Keratinocyte (primary cell): ENCODE results near the gene RALGPS1. TPM values are rescaled to one million over a fixed set of nuclear protein-coding genes. Genes with fewer than 3 reads are reported as not detected.

Experiments used
- DNase-seq: peaks from one replicate; pipeline ENCODE4 v3.0.0-alpha.2; 2011; ENCODE audit warnings: low read depth, missing footprints, low spot score
- FAIRE-seq: peaks from 2 replicates; lab custom pipeline; 2011; peaks lifted over from hg19 to GRCh38; lab: Jason Lieb, UNC
- H2AFZ ChIP-seq: 2 replicates; pipeline ENCODE4 v1.6.0; 2012; ENCODE audit warnings: low read length, control low read depth, inconsistent platforms; ENCODE audit not compliant: control insufficient read depth
- H3K27ac ChIP-seq: 2 replicates; pipeline ENCODE4 v1.5.1; 2011; ENCODE audit warnings: low read length; ENCODE audit not compliant: control insufficient read depth, insufficient read depth
- H3K27me3 ChIP-seq: 3 replicates; pipeline ENCODE4 v1.6.0; 2011; ENCODE audit warnings: low read length; ENCODE audit not compliant: control insufficient read depth, insufficient read depth; ENCODE audit errors: extremely low read depth
- H3K36me3 ChIP-seq, 2 experiments: 2 replicates in 1 of 2; 3 replicates in 1 of 2; pipeline ENCODE4 v1.5.1; 2011; ENCODE audit warnings: low read length in 2 of 2, mild to moderate bottlenecking in 1 of 2; ENCODE audit not compliant: control insufficient read depth in 2 of 2, insufficient read depth in 2 of 2; ENCODE audit errors: extremely low read depth in 1 of 2
- H3K4me1 ChIP-seq: 3 replicates; pipeline ENCODE4 v1.5.1; 2011; ENCODE audit warnings: low read length; ENCODE audit not compliant: control insufficient read depth, insufficient read depth; ENCODE audit errors: extremely low read depth
- H3K4me2 ChIP-seq: 3 replicates; pipeline ENCODE4 v1.6.0; 2011; ENCODE audit warnings: low read depth, low read length; ENCODE audit not compliant: control insufficient read depth, insufficient read depth; ENCODE audit errors: extremely low read depth
- H3K4me3 ChIP-seq, 3 experiments: fragments of 200-600 bp in 1 of 3; sonication (generic) in 1 of 3; 2 replicates in 2 of 3; 3 replicates in 1 of 3; pipeline ENCODE4 v1.5.1; 2011 to 2016; ENCODE audit warnings: low read length in 3 of 3, mild to moderate bottlenecking in 3 of 3, control low read depth in 2 of 3, inconsistent platforms in 1 of 3, low read depth in 1 of 3, mixed read lengths in 1 of 3, mixed run types in 1 of 3, moderate library complexity in 1 of 3; ENCODE audit not compliant: control insufficient read depth in 2 of 3, insufficient read depth in 2 of 3; ENCODE audit errors: extremely low read depth in 1 of 3
- H3K79me2 ChIP-seq: 2 replicates; pipeline ENCODE4 v1.6.0; 2012; ENCODE audit warnings: low read length; ENCODE audit not compliant: control insufficient read depth, insufficient read depth
- H3K9ac ChIP-seq: 3 replicates; pipeline ENCODE4 v1.6.0; 2011; ENCODE audit warnings: low read length; ENCODE audit not compliant: control insufficient read depth, insufficient read depth; ENCODE audit errors: extremely low read depth
- H3K9me1 ChIP-seq: 3 replicates; pipeline ENCODE4 v1.6.0; 2011; ENCODE audit warnings: low read length; ENCODE audit not compliant: control insufficient read depth, insufficient read depth; ENCODE audit errors: extremely low read depth
- H3K9me3 ChIP-seq: 2 replicates; pipeline ENCODE4 v1.5.1; 2012; ENCODE audit warnings: low read depth, low read length; ENCODE audit not compliant: control insufficient read depth
- H4K20me1 ChIP-seq: 3 replicates; pipeline ENCODE4 v1.6.0; 2011; ENCODE audit warnings: low read length; ENCODE audit not compliant: control insufficient read depth, insufficient read depth; ENCODE audit errors: extremely low read depth
- EZH2 ChIP-seq: IDR thresholded peaks from one replicate; pipeline ENCODE4 v1.6.1; 2012; ENCODE audit warnings: inconsistent platforms, mild to moderate bottlenecking, low read length, moderate library complexity
- dilution Hi-C: fragments of 300-500 bp; cut with MboI; formaldehyde crosslinking; loops from one replicate; pipeline ENCODE4 v1.7.0; 2020; ENCODE audit warnings: low sequenced_read_pairs; ENCODE audit not compliant: extremely low pct_ligation_motif_present
- polyA plus RNA-seq, 5 experiments: library from polyadenylated mRNA; depleted of rRNA in 3 of 5; stranded (reverse) in 3 of 5; stranded (forward) in 1 of 5; unstranded in 1 of 5; fragments of >200 nt; gene quantifications; 1 replicate in 1 of 5; 2 replicates in 3 of 5; 3 replicates in 1 of 5; pipeline versions ENCODE4 v1.2.1 to v1.2.3, GENCODE V29; 2011 to 2012; ENCODE audit warnings: missing spikeins in 2 of 5, low read depth in 1 of 5, low replicate concordance in 1 of 5
- TF ChIP-seq, protein P1 (sequence below), 3 experiments: IDR thresholded peaks in 1 of 3; conservative IDR thresholded peaks in 1 of 3; optimal IDR thresholded peaks in 1 of 3; 2 replicates in 2 of 3; 3 replicates in 1 of 3; pipeline versions ENCODE3 to v1.5.1; 2011; ENCODE audit warnings: low read length in 3 of 3, mild to moderate bottlenecking in 3 of 3, moderate library complexity in 2 of 3, control low read depth in 1 of 3, inconsistent platforms in 1 of 3; ENCODE audit not compliant: insufficient read depth in 2 of 3; ENCODE audit errors: extremely low read depth in 1 of 3

Gene RALGPS1
- polyA plus RNA-seq, 1 donor (not counting 4 experiments of a cell fraction or from before 2014, with no cell fraction given) = 0.56 TPM

DNA sequence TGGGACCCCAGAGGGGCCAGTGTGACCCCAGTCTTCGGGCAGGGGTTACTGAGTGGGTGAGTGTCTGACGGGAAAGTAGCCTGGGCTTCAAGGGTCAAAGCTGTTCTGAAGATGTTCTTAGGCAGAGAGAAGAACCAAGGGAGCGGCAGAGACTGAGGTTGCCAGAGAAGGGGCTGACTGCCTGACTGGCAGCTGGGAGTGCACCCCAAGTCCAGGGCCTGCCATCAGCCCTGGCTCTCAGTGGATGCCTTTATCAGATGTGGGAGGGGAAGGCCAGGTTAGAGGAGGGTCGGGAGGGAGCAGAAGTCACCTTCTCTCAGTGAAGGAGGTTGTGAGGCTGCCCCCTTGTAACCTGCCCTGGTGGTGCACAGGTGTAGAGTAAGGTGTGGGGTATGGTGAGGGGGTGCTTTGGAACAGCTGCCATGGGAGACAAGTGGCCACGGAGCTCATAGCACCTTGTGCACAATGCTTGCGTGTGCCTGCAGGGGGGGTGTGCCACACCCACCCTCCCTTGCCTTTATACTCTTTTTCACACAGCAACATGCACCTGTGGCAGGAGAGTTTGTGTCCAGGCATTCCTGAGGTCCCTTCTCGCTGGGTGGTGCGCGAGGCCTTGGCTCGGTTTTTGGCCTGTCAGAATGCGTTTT, 18.9 kb downstream of the RALGPS1 start:
- Histone ChIP-seq H4K20me1 (no peaks in the 10 kb centered on the region), H3K27me3 (peaks cover 7% of the 10 kb centered on the region), H3K9me1 (no peaks in the 10 kb centered on the region), H3K9me3 (no peaks in the 10 kb centered on the region), H3K4me3 (no peak overlapping the region), H3K4me2 (no peak overlapping the region), H3K36me3 (no peaks in the 10 kb centered on the region), H2AFZ (no peak overlapping the region), H3K4me1 (no peaks in the 10 kb centered on the region), H3K27ac (no peak overlapping the region), H3K9ac (no peak overlapping the region), H3K79me2 (no peaks in the 10 kb centered on the region)
- no peak for TF ChIP-seq EZH2
- DNase-seq = no peak
- FAIRE-seq = no peak
- dilution Hi-C loops = no loop called here

DNA sequence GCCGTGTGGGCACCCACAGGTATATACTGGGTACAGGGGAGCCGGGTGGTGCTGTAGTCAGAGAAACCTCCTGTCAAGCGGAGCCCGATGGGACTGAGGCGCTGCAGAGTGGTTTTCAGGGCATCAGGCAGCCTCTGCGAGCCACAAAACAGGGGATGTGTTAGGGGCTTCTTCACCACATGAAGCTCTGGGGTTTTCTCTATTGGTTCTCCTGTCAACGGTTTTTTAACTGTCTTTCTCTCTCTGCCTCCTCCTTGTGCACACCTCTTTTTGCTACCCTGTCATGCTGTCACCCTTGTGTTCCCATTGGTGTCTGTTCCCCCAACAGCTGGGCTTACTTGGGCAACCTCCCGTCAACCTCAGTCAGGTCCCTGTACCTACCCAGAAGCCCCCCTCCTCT, 19.9 kb downstream of the RALGPS1 start:
- Histone ChIP-seq H3K27ac (no peak overlapping the region), H3K4me1 (no peaks in the 10 kb centered on the region), H3K9me3 (no peaks in the 10 kb centered on the region), H3K79me2 (no peaks in the 10 kb centered on the region), H2AFZ (no peak overlapping the region), H3K9ac (no peak overlapping the region), H3K4me2 (no peak overlapping the region), H3K4me3 (no peak overlapping the region), H3K36me3 (no peaks in the 10 kb centered on the region), H3K27me3 (peaks cover 7% of the 10 kb centered on the region), H3K9me1 (no peaks in the 10 kb centered on the region), H4K20me1 (no peaks in the 10 kb centered on the region)
- no peak for DNase-seq
- TF ChIP-seq, protein P1, sequence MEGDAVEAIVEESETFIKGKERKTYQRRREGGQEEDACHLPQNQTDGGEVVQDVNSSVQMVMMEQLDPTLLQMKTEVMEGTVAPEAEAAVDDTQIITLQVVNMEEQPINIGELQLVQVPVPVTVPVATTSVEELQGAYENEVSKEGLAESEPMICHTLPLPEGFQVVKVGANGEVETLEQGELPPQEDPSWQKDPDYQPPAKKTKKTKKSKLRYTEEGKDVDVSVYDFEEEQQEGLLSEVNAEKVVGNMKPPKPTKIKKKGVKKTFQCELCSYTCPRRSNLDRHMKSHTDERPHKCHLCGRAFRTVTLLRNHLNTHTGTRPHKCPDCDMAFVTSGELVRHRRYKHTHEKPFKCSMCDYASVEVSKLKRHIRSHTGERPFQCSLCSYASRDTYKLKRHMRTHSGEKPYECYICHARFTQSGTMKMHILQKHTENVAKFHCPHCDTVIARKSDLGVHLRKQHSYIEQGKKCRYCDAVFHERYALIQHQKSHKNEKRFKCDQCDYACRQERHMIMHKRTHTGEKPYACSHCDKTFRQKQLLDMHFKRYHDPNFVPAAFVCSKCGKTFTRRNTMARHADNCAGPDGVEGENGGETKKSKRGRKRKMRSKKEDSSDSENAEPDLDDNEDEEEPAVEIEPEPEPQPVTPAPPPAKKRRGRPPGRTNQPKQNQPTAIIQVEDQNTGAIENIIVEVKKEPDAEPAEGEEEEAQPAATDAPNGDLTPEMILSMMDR (optimal IDR thresholded peaks at IDR 0.05 in 1 of 3, IDR thresholded peaks at IDR 0.05 in 1 of 3, conservative IDR thresholded peaks at IDR 0.05 in 1 of 3; ENCODE audit: extremely low read depth in 1 of 3, insufficient read depth in 2 of 3, low read length in 3 of 3) = no peak
- no peak for TF ChIP-seq EZH2
- dilution Hi-C loops = no loop called here
- no peak for FAIRE-seq

DNA sequence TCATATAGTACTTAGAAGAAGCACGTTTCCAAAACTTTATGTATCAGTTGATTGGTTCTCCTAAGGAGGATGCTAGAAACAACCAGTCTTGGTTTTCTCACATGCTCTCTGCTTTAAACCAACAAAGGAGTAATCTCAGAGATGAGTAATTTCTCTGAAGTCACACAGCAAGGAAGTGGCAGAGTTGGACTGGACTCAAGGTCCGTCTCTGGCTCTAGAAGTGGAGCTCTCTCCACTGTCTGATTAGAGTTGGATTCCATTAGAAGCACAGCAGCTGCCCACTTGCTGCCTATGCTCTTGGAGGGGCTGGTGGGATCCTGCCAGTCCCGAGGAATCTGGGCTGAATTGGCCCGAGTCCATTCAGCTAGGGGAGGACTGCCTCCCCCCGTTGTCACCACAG, 21.0 kb downstream of the RALGPS1 start:
- no peak overlapping the region for H3K9ac ChIP-seq
- no peaks in the 10 kb centered on the region for H3K79me2 ChIP-seq
- dilution Hi-C loops = no loop called here
- H3K4me1 ChIP-seq = no peaks in the 10 kb centered on the region
- H3K36me3 ChIP-seq = no peaks in the 10 kb centered on the region
- no peaks in the 10 kb centered on the region for H3K9me3 ChIP-seq
- no peak overlapping the region for H3K4me2 ChIP-seq
- H3K27ac ChIP-seq = no peak overlapping the region
- FAIRE-seq (no peak), DNase-seq (no peak)
- H3K4me3 ChIP-seq = no peak overlapping the region
- peaks cover 7% of the 10 kb centered on the region for H3K27me3 ChIP-seq
- no peaks in the 10 kb centered on the region for H3K9me1 ChIP-seq
- no peaks in the 10 kb centered on the region for H4K20me1 ChIP-seq
- TF ChIP-seq EZH2 = no peak
- TF ChIP-seq, protein P1 (optimal IDR thresholded peaks at IDR 0.05 in 1 of 3, IDR thresholded peaks at IDR 0.05 in 1 of 3, conservative IDR thresholded peaks at IDR 0.05 in 1 of 3; ENCODE audit: extremely low read depth in 1 of 3, insufficient read depth in 2 of 3, low read length in 3 of 3) = no peak
- H2AFZ ChIP-seq = no peak overlapping the region
